ENCODE results near the gene ZCCHC2. TPM values are rescaled to one million over a fixed set of nuclear protein-coding genes. Genes with fewer than 3 reads are reported as not detected.

ZCCHC2 gene
- total and polyA plus RNA-seq, 4 donors, result 7.1 to 25.4 (median 10.8) TPM

- TF ChIP-seq REST (IDR thresholded peaks at IDR 0.05) (no peak), EGR1 (IDR thresholded peaks at IDR 0.05; ENCODE audit: low read depth in 2 of 2) (no peak), HNF4A (conservative IDR thresholded peaks at IDR 0.05) (no peak), JUND (IDR thresholded peaks at IDR 0.05) (no peak), FOXA1 (IDR thresholded peaks at IDR 0.05) (no peak), GABPA (IDR thresholded peaks at IDR 0.05 in 1 of 2, conservative IDR thresholded peaks at IDR 0.05 in 1 of 2) (no peak), TAF1 (conservative IDR thresholded peaks at IDR 0.05) (no peak), SP1 (IDR thresholded peaks at IDR 0.05) (no peak), NR2F2 (IDR thresholded peaks at IDR 0.05) (no peak), RXRA (IDR thresholded peaks at IDR 0.05) (no peak), ZBTB33 (IDR thresholded peaks at IDR 0.05) (no peak), RAD21 (IDR thresholded peaks at IDR 0.05) (no peak), YY1 (IDR thresholded peaks at IDR 0.05) (no peak)
- TF ChIP-seq, protein P1, sequence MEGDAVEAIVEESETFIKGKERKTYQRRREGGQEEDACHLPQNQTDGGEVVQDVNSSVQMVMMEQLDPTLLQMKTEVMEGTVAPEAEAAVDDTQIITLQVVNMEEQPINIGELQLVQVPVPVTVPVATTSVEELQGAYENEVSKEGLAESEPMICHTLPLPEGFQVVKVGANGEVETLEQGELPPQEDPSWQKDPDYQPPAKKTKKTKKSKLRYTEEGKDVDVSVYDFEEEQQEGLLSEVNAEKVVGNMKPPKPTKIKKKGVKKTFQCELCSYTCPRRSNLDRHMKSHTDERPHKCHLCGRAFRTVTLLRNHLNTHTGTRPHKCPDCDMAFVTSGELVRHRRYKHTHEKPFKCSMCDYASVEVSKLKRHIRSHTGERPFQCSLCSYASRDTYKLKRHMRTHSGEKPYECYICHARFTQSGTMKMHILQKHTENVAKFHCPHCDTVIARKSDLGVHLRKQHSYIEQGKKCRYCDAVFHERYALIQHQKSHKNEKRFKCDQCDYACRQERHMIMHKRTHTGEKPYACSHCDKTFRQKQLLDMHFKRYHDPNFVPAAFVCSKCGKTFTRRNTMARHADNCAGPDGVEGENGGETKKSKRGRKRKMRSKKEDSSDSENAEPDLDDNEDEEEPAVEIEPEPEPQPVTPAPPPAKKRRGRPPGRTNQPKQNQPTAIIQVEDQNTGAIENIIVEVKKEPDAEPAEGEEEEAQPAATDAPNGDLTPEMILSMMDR (IDR thresholded peaks at IDR 0.05; ENCODE audit: low read depth, low read length, missing input control), result no peak
- TF ChIP-seq, protein P2, sequence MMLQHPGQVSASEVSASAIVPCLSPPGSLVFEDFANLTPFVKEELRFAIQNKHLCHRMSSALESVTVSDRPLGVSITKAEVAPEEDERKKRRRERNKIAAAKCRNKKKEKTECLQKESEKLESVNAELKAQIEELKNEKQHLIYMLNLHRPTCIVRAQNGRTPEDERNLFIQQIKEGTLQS (IDR thresholded peaks at IDR 0.05), result no peak
- TF ChIP-seq, protein P3, sequence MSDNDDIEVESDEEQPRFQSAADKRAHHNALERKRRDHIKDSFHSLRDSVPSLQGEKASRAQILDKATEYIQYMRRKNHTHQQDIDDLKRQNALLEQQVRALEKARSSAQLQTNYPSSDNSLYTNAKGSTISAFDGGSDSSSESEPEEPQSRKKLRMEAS (IDR thresholded peaks at IDR 0.05), result no peak
- DNase-seq (ENCODE audit: low spot score), result no peak
- Histone ChIP-seq H3K4me3 (ENCODE audit: low read depth in 1 of 3, low read length in 3 of 3) (no peak overlapping the region), H3K36me3 (ENCODE audit: control insufficient read depth in 4 of 4, insufficient read depth in 3 of 4, low read depth in 1 of 4, low read length in 3 of 4) (no peaks in the 10 kb centered on the region), H3K9me3 (ENCODE audit: control insufficient read depth in 4 of 4, low read length in 3 of 4) (no peaks in the 10 kb centered on the region), H3K27me3 (ENCODE audit: control insufficient read depth in 4 of 4, insufficient read depth in 4 of 4, low read length in 3 of 4) (no peaks in the 10 kb centered on the region), H3K9ac (ENCODE audit: low read depth in 1 of 2, low read length in 2 of 2) (no peak overlapping the region), H3K4me1 (ENCODE audit: control insufficient read depth in 4 of 4, insufficient read depth in 4 of 4, low read length in 3 of 4) (peaks cover 0 to 4% (median 3%) of the 10 kb centered on the region in 4 donors), H3K27ac (ENCODE audit: low read depth in 1 of 2, low read length in 2 of 2) (no peak overlapping the region)
- 89% methylated on average over 13 of the region's 13 CpGs for WGBS
Measured at GRCh38 chr18:62607302-62607701, 84.5 kb downstream of the ZCCHC2 start.

All from liver (tissue), 9 donors.